HG02759 (cell line): Measurements from ENCODE around the gene B4GALT7.
"Not testable (repeated sequence)": the region's sequence is repeated elsewhere in the genome, so short reads cannot be mapped to it uniquely, and the experiment has no call there.

Source experiments
- ATAC-seq: cut with Tn5 transposase; IDR thresholded peaks from one replicate; pipeline ENCODE4 v1.9.1; 2021; ENCODE audit warnings: mild to moderate bottlenecking, moderate library complexity; ENCODE audit not compliant: unreplicated experiment

Gene B4GALT7

GRCh38 chr5:177599731-177600507, at the start of gene B4GALT7:
Gene B4GALT7 (plus strand): TSS chr5:177600132. CDS start chr5:177600211, 79 bp downstream.
- peak; percentile 91 for ATAC-seq

GRCh38 chr5:177552839-177553455, 47.0 kb upstream of the B4GALT7 start:
- ATAC-seq: no peak

DNA sequence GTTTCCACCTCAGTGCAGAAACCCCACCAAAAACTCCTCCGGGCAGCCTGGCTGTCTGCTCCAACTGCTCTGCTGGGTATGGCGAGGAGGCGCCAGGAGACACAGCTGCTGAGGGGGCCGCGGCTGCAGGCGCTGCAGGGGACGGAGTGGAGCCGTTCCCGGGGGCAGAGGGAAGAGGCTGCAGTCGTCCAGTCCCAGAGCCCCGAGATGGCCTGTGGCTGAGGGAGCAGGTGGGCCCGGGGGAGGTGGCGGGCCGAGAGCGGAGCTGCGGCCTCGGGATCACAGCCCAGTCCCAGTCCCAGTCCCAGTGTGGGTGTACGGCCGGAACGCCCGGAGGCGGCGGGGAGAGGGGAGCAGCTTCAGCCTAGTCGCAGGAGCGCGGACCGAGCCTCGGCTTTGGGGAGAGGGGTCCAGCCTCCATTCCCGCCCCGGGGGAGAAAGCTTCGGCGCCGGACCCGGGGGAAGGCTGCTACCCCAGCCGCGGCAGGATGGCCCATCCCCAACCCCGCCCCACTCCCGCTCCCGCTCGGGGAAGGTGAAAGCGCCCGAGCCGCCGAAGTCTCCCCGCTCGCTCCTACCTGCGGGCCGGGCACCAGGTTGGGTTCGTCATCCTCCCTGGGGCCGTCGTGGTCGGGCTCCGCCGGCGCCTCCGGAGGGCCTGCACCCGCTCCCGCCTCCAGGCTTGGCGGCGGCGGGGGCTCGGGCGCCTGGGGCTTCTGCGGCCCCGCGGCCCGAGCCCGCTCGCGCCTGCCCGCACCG, 46.1 kb upstream of the B4GALT7 start:
- peak; percentile 51 for ATAC-seq

- ATAC-seq: peak; percentile 90
These were observed 45.3 kb upstream of the B4GALT7 start, which contains the start of gene FAM193B for GRCh38 chr5:177554474-177555111. Gene FAM193B (minus strand): TSS chr5:177554563. CDS start chr5:177554458, 105 bp downstream.

DNA sequence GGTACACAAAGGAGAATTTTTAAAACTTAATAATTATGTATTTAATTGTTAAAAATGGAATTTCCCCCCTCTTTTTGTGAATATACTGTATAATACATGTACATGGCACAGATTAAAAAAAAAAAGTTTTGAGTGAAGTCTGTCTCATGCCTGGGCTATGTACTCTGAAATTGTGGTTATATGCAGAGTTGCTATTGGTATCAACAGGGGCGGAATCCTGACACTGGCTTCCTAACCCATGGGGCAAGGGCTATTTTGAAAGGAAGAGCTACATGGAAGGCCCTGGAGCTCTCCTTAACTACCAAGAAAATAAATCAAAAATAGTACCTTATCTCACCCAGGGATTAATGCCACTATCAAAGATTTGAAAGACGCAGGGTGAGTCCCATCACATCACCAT, 44.7 kb upstream of the B4GALT7 start:
- ATAC-seq: no peak

DNA sequence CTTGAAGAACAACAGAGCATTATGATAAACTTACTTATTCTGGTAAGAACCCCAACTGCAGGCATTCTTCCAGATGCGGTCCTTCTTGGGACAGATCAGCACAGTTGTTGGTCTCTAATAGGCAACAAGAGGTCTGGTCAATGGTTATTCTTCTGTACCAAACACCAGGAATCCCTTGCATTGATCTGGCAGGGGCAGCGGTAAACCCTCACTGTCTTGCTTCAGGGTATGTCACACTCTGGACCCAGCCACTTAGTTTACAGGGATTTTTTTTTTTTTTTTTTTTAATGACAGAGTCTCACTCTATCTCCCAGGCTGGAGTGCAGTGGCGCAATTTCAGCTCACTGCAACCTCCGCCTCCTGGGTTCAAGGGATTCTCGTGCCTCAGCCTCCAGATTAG, 44.3 kb upstream of the B4GALT7 start:
- no peak for ATAC-seq

- no peak for ATAC-seq
These were observed 42.8 kb upstream of the B4GALT7 start for GRCh38 chr5:177557041-177557647.

GRCh38 chr5:177557796-177558195, 42.1 kb upstream of the B4GALT7 start:
- ATAC-seq: no peak

- ATAC-seq: not testable (repeated sequence)
These were observed 40.4 kb upstream of the B4GALT7 start for GRCh38 chr5:177559446-177559941.

DNA sequence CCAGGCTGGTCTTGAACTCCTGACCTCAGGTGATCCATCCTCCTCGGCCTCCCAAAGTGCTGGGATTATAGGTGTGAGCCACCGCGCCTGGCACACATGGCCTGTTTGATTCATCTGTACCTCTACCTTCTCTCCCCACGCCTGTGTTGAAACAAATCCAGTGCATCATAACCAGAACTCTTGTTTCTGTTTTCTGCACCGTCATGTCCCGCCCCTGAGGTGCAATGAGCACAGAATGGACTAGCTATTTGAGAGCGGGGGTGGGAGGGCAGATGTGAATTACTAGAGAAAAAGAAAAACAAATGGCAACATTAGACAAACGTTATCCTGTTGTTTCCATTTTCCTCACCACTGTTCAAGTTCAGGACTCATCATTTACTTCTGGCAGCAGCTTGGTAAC, 34.9 kb upstream of the B4GALT7 start:
- no peak for ATAC-seq

- no peak for ATAC-seq
These were observed 31.6 kb upstream of the B4GALT7 start for GRCh38 chr5:177568326-177568725.

DNA sequence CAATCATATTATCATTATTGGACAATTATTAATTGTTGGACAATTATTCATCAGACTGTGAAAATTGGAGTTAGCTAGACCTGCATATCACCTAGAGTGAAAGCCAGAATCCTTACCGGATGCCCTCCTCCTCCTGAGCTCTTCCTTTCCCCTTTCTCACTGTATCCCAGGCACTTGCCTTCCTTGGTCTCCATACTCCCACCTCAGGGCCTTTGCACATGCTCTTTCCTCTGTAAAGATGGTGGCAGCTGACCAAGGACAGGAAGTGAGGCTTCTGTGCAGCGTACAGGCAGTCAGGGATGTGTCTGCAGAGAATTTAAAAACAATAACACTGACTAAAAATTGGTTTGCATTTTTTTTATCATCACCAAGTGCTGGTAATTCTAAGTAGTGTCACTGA, 30.0 kb upstream of the B4GALT7 start:
- ATAC-seq: no peak

DNA sequence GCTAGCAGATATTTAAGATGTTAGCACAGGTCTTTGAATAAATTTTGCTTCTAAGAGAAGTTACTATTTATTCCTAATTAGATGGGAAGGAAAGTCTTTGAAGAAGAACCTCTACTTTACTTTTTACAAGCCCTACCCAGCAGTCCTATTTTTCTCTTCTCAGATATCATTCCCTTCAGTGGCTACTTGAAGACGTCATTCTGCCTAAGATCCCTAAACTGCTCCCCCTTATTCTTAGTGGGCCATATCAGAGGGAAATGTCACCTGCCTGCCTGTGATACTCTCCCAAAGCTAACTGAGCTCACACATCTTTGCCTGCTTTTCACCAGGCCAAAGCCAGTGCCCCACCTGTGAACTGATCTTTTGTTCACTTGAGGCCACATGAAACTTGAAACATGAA, 24.4 kb upstream of the B4GALT7 start:
- ATAC-seq: no peak

DNA sequence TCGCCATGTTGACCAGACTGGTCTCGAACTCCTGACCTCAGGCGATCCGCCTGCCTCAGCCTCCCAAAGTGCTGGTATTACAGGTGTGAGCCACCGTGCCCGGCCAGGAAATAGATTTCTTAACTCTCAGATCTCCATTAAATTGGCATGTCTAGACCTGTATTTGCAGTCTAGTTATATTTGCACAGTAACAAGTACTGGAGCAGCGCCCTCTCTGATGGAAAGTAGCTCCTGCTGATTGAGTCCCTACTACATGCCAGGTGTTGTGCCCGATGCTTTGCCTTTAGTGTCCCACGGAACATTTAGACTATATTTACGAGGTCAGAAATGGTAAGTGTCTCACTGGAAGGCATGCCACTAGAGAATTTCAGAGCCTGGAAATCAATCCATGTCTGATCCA, 23.8 kb upstream of the B4GALT7 start:
- ATAC-seq: no peak

DNA sequence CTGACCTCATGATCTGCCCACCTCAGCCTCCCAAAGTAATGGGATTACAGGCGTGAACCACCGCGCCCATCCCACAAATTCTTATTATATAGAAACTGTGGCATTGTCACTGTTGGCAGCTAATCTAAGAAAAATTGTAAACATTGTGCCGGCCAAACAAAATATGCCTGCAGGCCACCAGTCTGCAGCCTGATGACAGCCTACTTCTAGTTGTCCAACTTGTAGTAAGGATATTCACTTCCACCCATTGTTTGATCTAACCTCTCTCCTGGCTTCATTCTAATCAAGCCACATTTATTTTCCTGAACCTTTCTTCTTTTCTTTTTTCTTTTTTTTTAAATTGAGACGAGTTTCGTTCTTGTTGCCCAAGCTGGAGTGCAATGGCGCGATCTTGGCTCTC, 21.6 kb upstream of the B4GALT7 start:
- no peak for ATAC-seq

GRCh38 chr5:177588413-177588909, 11.5 kb upstream of the B4GALT7 start:
- no peak for ATAC-seq

GRCh38 chr5:177590406-177590805, 9.5 kb upstream of the B4GALT7 start:
- ATAC-seq: no peak

GRCh38 chr5:177591690-177592009, 8.3 kb upstream of the B4GALT7 start:
- no peak for ATAC-seq

- ATAC-seq: peak; percentile 97
These were observed 7.7 kb upstream of the B4GALT7 start, which contains the start of gene TMED9 for GRCh38 chr5:177592010-177592834. Gene TMED9 (plus strand): TSS chr5:177592203. CDS start chr5:177592215, 12 bp downstream.

- ATAC-seq: no peak
These were observed 7.0 kb upstream of the B4GALT7 start for GRCh38 chr5:177592905-177593304.
